Activated CD4-positive, alpha-beta T cell treated with anti-CD3 and anti-CD28 coated beads, Interleukin-2, amount 50 U/mL, for 1 hour (primary cell): Measurements from ENCODE around the gene ATP2B2.
"Not testable (repeated sequence)": the region's sequence is repeated elsewhere in the genome, so short reads cannot be mapped to it uniquely, and the experiment has no call there.

Experiments used
- DNase-seq: peaks from one replicate; pipeline ENCODE4 v3.0.0-alpha.2; 2020

Gene ATP2B2

GRCh38 chr3:10505050-10505790 is at the start of gene ATP2B2:
Gene ATP2B2 (minus strand): TSS chr3:10505586. CDS start chr3:10449543, 56,043 bp downstream.
- DNase-seq: no peak

DNA sequence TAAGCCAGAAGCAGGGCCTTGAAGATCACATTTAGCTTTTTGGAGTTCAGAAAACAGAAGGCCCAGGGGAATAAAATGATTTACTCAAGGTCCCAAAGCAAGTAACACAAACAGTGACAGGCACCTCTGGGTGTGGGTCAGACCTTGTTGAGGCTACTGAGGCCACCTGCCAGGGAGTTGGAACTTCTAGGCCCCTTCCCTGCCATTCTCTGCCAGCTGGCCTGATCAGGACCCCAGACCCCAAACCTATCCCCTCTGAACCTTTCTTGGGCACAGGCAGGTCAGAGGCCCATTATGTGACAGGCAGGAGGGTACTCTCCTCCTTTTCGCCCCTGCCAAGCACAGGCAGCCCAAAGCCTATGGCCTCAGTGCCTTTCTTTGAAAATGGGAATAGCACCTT is 49.4 kb upstream of the ATP2B2 start:
- no peak for DNase-seq

- no peak for DNase-seq
These were observed 48.8 kb upstream of the ATP2B2 start for GRCh38 chr3:10554236-10554611.

GRCh38 chr3:10553591-10554235 is 48.3 kb upstream of the ATP2B2 start:
- no peak for DNase-seq

DNA sequence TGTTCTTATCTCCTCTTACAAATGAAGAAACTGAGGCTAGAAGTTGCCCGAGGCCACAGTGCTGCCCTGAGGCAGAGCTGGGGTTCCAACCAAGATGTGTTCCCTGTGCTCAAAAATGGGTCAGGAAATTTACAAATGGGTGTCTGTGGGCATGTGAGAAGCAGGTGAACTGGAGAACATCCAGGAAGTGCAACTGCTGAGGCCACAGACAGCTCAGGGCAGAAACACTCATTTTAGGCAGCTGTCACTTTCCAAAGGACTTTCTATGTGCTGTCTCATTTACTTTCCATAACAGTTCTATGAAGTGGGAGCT is 47.2 kb upstream of the ATP2B2 start:
- no peak for DNase-seq

DNA sequence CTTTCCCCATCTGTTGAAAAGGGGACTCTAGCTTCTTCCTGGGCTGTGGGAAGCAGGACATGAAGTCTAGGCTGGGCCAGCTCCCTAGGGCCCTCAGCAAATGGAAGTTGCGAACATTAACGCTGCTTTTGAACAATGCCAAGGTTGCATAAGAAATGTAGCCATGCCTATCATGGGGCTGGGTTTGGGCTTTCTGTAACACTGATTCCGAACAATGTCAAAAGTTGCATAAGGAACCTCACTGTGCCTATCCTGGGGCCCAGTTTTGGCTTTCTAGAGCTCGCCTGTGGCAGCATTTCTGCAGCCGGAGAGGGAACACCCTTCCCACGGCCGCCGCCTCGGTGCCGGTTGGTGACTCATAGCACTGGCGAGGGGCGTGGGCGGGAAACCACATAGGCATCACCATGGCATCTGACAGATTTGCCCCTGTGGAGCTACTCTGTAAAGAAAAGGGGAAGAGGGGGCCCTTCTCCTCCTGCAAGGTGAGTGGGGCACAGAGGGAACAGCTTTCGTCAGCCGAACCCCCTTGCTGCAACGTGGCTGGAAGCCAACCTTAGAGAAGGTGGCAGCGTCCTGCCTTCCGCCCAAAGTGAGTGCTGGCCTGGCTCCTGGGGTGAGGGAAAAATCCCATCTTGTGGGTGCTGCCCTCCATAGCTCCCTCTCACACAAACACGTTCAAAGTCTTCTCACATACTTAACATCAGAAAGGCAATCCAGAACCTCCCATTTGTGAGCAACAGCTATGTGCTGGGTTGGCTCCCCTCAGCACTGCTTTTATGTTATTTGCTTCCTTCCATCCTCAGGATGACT is 46.6 kb upstream of the ATP2B2 start:
- DNase-seq: peak; percentile 69

DNA sequence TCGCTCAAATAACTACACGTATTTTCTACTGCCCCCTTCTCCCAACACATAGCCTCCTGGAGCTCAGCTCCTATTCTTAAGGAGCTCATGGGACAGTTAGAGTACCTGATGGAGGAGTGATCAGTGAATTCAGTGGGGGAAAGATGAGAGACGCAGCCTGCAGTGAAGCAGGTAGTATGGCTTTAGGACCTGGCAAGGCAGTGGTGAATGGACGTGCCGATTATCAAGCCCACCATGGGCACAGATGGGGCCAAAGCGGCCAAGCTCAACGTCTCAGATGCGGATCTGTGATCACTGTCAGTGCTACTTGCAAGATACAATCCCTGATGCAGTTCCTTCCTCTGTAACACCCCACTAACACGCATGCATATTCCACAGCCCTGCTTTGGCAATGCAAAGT is 45.8 kb upstream of the ATP2B2 start:
- DNase-seq: no peak

DNA sequence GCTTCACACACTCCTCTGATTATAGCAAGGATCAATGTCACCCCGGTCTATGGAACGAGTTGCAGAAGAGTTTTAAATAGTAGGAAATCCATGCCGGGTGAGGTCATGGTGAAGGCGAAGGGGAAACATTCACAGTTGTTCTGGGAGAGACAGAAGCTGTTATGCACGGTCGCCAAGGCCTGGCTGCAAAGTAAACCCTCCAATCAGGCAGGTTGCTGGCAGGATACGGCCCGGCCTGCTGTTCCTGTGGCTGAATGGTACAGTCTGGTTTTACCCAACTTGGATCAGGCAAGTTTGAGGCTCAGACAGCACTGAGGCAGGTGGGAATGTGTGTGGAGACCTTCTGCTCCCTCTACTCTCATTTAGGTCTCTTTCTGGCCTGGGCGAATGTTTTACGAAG is 45.3 kb upstream of the ATP2B2 start:
- DNase-seq: no peak

GRCh38 chr3:10549617-10550230 is 44.3 kb upstream of the ATP2B2 start:
- DNase-seq: no peak

GRCh38 chr3:10548992-10549391 is 43.6 kb upstream of the ATP2B2 start:
- DNase-seq: no peak

- DNase-seq: no peak
These were observed 42.7 kb upstream of the ATP2B2 start for GRCh38 chr3:10547841-10548783.

GRCh38 chr3:10547413-10547812 is 42.0 kb upstream of the ATP2B2 start:
- DNase-seq: no peak

GRCh38 chr3:10546820-10547263 is 41.5 kb upstream of the ATP2B2 start:
- DNase-seq: no peak

- no peak for DNase-seq
These were observed 40.8 kb upstream of the ATP2B2 start for GRCh38 chr3:10546181-10546624.

DNA sequence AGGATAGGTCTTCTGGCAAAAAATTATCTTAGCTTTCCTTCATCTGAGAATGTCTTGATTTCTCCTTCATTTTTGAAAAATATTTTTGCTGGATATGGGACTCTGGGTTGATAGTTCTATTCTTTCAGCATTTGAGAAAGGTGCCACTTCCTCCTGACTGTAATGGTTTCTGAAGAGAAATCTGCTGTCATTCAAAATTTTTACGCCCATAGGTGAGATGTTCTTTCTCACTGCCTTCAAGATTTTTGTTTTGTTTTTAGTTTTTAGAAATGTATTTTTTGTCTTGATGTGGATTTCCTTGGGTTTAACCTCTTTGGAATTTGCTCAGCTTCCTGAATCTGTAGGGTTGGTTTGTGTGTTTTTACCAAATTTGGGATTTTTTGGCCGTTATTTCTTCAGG is 37.1 kb upstream of the ATP2B2 start:
- no peak for DNase-seq

DNA sequence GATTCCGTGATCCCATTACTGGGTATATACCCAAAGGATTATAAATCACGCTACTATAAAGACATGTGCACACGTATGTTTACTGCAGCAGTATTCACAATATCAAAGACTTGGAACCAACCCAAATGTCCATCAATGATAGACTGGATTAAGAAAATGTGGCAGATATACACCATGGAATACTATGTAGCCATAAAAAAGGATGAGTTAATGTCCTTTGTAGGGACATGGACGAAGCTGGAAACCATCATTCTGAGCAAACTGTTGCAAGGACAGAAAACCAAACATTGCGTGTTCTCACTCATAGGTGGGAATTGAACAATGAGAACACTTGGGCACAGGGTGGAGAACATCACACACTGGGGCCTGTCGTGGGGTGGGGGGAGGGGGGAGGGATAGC is 35.0 kb upstream of the ATP2B2 start:
- DNase-seq: not testable (repeated sequence)

- no peak for DNase-seq
These were observed 28.7 kb upstream of the ATP2B2 start for GRCh38 chr3:10534066-10534465.

GRCh38 chr3:10533737-10534023 is 28.3 kb upstream of the ATP2B2 start:
- DNase-seq: no peak

DNA sequence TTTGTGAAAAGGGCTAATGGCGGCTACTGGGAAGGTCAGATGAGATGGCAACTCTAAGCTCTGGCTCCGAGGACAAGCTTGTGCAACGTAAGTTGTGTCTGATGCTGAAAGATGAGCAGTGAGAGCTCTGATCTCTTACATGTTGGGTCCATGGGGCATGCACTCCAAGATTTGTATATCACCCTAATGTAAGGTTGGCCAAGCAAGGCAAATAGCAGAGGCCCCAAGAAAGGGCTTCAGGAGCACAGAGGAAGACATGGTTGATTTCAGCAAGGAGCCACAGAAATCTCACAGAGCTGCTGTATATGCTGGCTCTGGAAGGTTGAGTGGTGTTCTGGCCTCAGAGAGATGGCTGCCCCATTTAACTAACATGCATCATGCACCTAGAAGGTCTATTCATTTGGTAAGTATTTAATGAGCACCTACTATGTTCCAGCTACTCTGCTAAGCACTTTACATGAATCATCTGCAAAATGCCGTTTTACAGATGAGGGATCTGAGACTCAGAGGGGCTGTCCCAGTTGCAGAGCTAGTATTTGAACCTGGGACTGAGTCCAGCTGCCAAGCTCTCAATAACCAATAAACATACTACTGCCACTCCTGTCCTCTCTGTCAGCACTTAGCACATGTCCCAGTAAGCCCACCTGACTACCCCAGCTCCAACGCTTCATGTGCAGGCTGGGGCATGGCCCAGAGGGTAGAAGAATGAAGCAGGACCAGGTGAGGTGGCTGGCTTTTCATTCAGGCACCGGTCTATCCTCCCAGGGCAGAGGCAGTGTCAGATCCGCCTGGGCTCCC is 27.8 kb upstream of the ATP2B2 start:
- no peak for DNase-seq

DNA sequence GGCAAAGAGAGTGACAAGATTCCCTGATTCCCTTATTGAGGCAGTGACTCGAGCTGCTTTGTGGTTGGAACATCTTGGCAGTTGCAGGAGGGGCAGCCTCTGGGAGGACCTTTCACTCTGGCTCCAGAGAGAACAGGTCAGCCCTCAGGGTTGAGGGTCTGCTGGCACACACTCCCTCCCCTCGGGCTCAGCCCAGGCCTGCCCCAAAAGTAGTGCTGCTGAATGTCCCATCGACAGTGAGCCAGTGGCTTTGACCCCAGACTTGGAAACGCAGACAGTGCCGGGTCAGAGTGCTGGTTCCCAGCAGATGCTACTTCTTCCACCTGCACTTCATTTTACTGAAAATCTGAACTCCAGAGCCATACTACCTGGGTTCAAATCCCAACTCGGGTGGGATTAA is 25.6 kb upstream of the ATP2B2 start:
- DNase-seq: no peak

DNA sequence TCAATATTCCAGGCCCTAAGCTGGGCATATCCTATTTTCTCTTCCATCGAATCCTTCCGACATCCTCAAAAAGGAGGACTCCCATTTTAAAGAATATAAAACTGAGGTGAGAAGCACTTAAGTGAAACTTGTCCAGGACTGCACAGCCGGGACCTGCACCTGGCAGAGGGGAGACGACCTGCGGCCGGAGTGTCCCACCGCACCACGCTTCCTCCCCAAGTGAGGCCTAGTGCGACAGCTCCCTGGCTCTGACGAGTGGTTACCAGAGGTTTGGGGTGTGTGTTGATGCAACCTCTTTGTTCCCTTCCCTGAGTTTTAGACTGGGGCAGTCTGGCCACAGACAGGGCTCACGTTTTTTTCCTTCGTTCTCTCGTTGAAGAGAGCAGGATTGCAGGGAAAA is 24.9 kb upstream of the ATP2B2 start:
- DNase-seq: no peak

DNA sequence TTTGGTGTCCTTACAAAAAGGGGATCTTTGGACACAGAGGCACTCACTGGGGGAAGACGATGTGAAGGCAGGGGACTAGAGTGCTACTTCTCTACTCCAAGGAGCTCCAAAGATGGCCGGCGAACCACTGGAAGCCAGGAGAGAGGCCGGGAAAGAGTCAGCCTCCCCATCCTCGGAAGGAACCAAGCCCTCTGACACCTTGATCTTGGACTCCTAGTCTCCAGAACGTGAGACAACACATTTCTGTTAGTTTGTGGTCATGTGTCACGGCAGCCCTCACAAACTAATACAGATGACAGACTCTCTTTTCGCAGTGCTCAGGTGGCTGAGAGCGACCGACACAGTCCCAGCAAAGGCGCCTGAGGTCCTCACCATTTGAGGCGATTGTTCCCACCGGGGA is 24.4 kb upstream of the ATP2B2 start:
- no peak for DNase-seq
